ENCODE measurements around the gene ERICH3.
A peak's percentile ranks its signal among the peaks of the same experiment; 100 is the strongest.

ERICH3 gene

GRCh38 chr1:74586253-74586897, 87.2 kb downstream of the ERICH3 start:
- DNase-seq: no peak

GRCh38 chr1:74584185-74584584, 89.4 kb downstream of the ERICH3 start:
- DNase-seq: no peak

DNA sequence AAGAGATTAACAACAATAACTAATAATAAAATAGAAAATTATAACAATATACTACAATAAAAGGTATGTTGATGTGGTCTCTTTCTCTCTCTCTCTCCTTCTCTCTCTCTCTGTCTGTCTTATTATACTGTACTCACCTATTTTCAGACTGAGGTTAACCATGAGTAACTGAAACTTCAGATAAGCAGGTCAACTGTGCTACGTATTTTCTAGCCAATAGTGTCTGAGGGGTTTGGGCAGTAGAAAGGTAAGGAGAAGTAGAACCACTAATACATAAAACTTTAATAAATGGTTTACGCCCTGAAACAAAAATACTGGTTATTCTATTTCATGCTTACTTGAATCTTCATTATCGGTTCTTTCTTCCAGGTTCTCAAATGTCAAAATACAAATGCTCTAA, 90.2 kb downstream of the ERICH3 start:
- DNase-seq: no peak

GRCh38 chr1:74579425-74579824, 94.2 kb downstream of the ERICH3 start:
- DNase-seq: no peak

DNA sequence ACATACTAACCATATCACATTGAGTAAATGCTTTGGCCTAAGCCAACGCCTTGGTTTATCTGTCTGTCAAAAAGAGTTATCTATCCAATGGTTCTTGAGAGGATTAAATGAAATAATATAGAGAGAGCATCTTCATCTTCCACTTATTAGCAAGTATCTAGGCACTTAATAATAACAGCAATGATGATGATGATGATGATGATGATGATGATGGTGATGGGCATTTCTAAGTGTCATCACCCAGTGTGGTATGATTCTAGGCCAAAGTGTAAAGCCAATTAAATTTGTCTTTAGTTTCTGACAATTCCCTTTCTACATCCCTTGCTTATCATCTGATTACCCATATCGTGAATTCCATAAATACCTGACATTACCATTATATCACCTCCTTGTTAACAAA, 95.5 kb downstream of the ERICH3 start:
- no peak for DNase-seq

DNA sequence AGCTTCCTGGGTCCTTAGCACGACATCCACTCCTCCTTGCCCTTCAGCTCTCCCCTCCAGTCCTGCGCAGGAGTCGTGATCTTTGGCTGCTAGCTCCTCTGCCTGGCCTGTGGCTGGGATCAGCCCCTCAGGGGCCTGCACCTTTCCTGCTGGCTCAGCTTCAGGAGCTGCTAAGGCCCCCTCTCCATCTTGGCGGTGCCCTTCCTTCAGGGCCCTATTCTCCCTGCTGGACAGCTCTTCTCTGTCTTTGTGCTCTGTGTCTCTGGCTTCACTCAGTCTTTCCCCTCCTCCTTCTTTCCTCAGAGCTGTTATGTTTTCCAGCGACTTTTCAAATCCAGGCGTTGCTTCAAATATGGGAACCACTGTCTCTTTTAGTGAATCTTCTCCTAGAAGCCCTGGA, 101.7 kb downstream of the ERICH3 start:
- DNase-seq: no peak

DNA sequence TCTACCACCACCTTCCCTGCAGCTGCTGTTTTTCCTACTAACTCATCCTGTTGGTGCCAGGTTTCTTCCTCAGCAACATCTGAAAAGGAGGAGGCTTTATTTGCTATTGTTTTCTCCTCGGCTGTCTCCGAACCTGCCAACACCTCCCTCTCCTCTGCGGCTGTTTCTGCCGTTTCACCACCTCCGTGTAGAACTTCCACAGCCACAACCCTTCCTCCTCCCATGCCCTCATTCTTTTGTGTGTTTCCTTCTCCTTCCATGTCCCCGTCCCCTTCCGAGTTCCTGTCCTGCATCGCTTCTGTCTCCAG, 102.1 kb downstream of the ERICH3 start:
- DNase-seq: no peak

DNA sequence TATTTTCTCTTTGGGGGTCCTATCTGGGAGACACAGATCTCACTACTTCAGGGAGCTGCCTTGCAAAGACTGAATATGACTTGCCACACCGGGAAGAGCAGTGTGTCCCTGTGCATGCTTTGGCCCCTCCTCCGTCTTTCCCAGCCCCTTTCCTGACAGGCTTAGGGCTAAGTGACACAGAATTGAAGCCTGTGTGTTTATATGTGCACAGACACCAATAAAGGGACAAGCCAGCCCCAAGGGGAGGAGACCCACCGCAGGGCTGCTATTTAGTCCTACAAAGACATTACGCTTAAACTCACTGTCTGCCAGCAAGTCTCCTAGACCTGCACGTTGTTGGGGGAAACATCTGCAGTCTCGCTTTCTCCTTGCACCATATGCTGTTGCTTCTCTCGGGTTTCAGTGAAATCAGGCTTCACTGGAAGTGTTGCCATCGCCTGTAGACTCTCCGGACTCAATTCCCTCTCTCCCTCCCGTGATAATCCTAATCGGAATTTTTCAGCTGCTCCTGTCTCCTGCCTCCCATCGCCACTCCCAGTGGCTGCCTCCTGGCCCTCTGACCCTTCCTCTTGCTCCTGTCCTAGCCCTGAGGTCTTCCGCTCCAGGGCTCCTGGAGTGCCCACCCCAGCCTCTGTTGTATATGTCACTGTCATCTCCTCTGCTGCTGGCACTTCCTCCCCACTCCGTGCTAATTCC, 102.6 kb downstream of the ERICH3 start:
- no peak for DNase-seq

DNA sequence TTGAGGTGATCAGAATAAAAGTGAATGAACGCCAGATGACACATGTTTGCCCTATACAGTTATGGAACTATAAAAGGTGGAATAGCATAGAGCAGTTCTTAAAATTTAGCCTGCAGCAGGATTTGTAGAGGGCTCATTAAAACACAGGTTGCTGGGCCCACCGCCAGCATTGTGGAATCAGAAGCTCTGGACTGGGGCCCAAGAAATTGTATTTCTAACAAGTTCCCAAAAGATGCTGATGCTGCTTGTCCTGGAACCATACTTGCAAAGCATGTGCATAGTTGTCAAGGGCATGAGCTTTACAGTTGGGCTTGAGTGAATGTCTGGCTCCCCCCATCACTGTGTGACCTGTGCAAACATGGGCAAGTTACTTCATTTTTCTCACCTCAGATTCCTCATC, 123.7 kb downstream of the ERICH3 start:
- peak; percentile 42 for DNase-seq

DNA sequence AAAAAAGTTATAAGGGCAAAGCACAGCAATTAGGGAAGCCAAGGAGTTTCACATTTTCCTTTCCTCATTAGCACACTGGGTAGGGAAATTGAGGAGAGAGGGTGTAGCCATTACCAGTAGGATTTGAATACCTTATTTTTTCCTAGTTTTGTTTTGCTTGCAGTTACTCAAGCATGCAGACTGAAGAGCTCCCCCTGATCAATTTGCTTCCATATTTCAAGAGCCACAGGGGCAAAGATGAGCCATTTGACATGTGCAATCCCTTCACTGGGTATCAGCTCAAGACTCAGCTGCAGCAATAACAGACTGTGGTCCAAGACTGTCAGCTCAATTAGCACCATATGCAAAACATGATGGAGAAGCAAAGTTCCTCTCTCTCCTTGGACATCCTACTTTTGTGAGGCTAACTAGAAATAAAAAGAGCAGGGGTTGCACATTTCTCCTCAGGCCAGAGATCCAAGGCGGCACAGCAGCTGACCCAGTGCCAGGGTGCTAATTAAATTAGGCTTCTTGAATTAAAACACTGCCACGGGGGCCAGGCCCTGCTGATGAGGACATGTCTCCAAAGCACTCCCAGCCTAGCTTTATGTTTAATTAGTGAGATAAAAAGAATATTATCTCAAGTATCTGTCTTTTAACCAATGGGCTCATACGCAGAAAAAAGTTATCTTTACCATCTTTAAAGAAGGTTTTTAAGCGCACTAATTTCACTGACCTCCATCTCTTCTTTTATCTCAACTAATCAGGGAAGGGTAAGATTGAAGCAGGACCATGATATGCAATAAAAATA, 124.4 kb downstream of the ERICH3 start:
- no peak for DNase-seq

DNA sequence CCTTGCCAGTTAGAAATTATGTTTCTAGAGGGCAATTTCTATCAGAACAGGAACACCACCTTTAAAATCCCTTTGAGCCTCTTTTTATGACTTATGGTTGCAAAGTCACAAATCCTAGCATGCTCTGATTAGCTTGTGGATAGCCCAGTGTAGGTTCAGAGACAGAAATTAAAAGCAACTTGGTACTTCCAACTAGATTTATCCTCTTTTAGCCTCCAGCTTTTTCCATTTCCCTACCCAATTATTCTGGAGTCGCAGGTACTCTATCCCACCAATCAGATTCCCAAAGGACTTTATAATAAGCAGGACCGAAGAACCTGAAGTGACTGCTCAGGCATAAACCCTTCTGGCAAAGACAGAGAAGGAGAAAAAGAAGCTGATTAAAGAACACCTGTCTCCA, 127.8 kb downstream of the ERICH3 start:
- DNase-seq: no peak

GRCh38 chr1:74534241-74534640, 139.4 kb downstream of the ERICH3 start:
- no peak for DNase-seq

- DNase-seq: no peak
Observed at GRCh38 chr1:74531796-74532195, 141.8 kb downstream of the ERICH3 start.

- DNase-seq: peak; percentile 36
Observed at GRCh38 chr1:74530892-74531291, 142.7 kb downstream of the ERICH3 start.

GRCh38 chr1:74528123-74528522, 145.5 kb downstream of the ERICH3 start:
- no peak for DNase-seq

DNA sequence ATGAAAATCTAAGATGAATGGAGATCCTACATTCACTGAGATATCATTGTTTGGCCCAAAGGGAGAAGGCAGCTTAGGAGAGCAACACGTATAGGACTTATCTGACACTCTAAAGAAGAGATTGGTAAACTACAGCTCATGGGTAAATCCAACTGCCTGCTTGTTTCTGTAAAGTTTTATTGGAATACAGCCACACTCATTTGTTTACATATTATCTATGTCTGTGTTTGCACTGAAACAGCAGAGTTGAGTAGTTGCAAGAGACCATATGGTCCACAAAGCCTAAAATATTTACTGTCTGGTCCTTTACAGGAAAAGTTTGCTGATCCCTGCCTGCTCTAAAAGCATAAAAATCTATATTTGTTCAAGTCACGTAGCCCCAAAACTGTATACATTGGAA, 146.9 kb downstream of the ERICH3 start:
- DNase-seq: no peak

DNA sequence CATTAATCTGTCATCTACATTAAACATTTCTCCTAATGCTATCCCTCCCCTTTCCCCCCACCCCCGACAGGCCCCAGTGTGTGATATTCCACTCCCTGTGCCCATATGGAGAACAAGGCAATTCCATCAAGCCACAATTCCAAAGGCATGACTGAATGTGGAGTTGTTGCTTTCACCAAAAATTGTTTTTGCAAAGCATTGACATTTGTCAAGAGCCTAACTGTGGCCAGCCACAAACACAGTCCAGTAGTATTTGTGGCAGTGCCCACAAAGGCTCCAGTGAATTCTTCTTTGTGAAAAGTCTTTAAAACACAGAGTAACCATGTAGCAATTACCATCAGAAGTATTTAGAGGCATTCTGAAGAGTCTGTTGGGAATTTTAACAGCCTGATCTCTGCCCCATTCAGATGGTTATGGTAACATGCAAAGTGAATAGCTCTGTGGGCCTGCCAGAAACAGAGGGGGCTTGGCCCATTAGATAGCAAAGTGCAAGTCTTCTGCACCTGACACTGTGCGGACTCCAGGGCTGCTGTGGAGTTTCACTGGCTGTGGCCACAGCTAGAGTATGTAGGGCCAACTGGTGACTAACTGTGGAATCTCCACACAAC, 149.6 kb downstream of the ERICH3 start:
- DNase-seq: no peak

GRCh38 chr1:74522148-74522547, 151.4 kb downstream of the ERICH3 start:
- DNase-seq: no peak
